ENCODE results near the gene TNF.

Gene TNF

DNA sequence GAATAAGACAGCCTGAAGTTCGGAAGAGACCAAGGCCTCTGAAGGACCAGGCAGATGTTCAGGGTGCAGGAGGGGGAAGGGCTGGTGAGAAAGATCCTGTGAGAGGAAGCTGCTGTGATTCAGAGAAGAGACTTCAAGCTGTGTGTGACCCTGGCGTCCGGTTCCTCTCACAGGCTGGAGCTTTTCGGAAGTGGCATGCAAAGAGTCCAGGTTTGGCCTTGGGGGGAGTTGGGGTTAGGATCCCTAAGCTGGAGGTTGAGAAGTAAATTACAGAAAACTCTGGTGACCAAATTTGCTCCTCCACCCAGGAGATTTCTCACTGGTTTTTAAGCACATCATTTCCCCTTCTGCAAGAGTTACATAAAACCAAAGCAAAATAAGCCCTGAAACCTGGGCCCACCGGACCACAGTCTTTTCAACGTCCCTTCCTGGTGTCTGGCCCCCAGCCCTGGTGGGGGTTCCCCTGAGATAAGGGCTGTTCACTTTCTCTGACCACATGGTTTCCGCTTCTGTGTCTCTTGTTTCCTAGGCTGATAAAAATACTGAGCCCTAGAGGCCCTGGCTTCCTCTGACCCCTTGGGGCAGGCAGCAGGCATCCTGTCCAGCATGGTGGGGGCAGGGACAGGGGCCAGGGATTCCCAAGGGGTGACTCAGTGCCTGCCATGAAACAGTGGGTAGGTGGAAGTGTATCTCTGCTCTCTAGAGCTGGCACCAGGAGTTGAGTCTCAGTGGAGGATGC is 15.2 kb upstream of the TNF start:
- TF ChIP-seq, protein P1, sequence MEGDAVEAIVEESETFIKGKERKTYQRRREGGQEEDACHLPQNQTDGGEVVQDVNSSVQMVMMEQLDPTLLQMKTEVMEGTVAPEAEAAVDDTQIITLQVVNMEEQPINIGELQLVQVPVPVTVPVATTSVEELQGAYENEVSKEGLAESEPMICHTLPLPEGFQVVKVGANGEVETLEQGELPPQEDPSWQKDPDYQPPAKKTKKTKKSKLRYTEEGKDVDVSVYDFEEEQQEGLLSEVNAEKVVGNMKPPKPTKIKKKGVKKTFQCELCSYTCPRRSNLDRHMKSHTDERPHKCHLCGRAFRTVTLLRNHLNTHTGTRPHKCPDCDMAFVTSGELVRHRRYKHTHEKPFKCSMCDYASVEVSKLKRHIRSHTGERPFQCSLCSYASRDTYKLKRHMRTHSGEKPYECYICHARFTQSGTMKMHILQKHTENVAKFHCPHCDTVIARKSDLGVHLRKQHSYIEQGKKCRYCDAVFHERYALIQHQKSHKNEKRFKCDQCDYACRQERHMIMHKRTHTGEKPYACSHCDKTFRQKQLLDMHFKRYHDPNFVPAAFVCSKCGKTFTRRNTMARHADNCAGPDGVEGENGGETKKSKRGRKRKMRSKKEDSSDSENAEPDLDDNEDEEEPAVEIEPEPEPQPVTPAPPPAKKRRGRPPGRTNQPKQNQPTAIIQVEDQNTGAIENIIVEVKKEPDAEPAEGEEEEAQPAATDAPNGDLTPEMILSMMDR (conservative IDR thresholded peaks at IDR 0.05; ENCODE audit: low read depth, low read length) = no peak
- no peak overlapping the region for H3K4me3 ChIP-seq (ENCODE audit: low read length)
- DNase-seq (ENCODE audit: low read depth) = no peak

DNA sequence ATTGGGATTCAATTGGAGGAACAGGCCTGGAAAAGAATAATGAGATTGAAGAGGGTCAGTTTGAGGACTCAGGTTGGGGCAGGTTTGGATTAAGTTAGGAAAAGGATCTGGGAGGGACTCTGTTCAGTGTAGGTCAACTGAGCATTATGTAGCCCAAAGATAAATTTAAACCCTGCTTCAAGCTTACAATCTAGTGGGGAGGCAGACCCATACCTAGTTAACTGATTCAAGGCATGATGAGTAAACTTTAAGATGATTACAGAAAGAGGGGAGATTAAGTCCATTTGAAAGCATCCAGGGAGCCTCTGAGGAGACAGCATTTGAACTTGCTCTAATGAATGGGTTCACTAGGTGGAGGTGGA is 14.7 kb upstream of the TNF start:
- TF ChIP-seq, protein P1 (conservative IDR thresholded peaks at IDR 0.05; ENCODE audit: low read depth, low read length) = no peak

DNA sequence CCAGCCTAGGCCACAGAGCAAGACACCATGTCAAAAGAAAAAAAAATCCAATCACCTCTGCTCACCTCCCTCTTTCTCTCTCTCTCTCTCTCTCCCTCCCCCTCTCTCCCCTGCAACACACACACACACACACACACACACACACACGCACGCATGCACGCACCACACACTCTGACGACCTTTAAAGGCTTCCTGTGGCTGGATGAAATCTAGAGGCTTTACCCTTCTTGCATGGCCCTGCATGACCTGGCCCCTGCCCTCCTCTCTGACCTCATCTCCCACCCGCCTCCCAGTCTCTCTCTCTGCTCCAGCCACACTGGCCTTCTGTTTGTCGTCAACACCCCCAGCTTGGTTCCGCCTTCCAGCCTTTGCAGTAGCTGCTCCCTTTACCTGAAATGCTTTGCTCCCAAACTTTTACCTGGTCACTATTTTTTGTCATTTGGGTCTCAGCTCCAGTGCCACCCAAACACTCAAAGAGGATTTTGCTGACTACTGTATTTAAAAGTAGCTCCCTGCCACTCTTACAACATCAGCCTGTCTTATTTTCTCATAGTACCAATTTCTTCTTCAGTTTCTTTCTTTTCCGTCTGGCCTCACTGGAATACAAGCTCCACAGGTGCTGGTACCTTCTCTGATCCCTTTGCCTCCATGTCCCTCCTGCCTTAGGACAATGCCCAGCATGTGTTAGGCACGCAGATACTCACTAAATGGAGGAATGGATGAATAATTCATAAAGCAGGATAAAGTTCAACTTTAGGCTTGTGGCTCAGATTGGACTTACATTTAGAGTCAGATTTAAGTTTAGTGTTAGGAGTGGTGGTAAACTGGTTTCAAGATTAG is 7.6 kb upstream of the TNF start:
- TF ChIP-seq, protein P1 (conservative IDR thresholded peaks at IDR 0.05; ENCODE audit: low read depth, low read length) = no peak
- DNase-seq (ENCODE audit: low read depth) = no peak
- H3K4me3 ChIP-seq (ENCODE audit: low read length) = no peak overlapping the region

More for the DNA sequence above, 14.7 kb upstream of the TNF start:
- no peak for DNase-seq (ENCODE audit: low read depth)
- H3K4me3 ChIP-seq (ENCODE audit: low read length) = no peak overlapping the region

- H3K4me3 ChIP-seq (ENCODE audit: low read length) = no peak overlapping the region
Measured at GRCh38 chr6:31568537-31568961, 6.8 kb upstream of the TNF start.

DNA sequence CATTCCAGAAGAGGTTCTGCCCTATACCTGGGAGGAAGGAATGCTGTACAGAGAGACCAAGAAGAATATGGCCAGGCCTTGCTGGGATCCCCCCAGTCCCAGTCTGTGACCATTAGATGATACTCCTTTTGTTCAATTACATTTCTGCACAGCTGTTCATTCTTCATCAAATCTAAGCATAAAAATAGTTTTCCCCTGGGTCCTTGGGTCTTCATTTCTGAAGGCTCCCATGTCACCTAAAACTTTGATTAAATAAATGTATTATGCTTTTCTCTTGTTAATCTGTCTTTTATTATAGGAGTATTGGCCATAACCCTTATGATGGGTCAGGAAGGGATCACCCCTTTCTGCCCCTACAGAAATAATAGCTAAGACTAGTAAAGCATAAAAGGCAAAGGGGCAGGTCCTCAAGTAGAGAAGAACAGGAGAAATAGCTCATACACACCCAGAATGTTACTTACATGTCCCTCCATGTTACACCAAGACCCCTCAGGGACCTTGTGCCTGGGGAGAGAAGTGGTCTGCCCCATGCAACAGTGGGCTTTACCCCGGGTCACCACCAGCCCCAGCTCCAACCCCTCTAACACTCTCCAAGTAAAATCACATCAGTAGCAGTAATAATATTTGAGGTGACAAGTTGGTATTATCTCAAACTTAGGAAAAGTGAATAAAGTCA is 5.4 kb upstream of the TNF start:
- H3K4me3 ChIP-seq (ENCODE audit: low read length) = no peak overlapping the region
- no peak for DNase-seq (ENCODE audit: low read depth)
- TF ChIP-seq, protein P1 (conservative IDR thresholded peaks at IDR 0.05; ENCODE audit: low read depth, low read length) = no peak

More at GRCh38 chr6:31568537-31568961, 6.8 kb upstream of the TNF start:
- TF ChIP-seq, protein P1 (conservative IDR thresholded peaks at IDR 0.05; ENCODE audit: low read depth, low read length) = no peak
- no peak for DNase-seq (ENCODE audit: low read depth)

GRCh38 chr6:31572041-31572911 is 3.1 kb upstream of the TNF start, which contains the start of gene LTA:
Gene LTA, plus strand, starts transcription at chr6:31572289. Its CDS starts 454 bp downstream, at chr6:31572743.
- DNase-seq (ENCODE audit: low read depth) = no peak
- H3K4me3 ChIP-seq (ENCODE audit: low read length) = no peak within 1 kb of the TSS
- TF ChIP-seq, protein P1 (conservative IDR thresholded peaks at IDR 0.05; ENCODE audit: low read depth, low read length) = no peak

Measured in retinal pigment epithelial cell (primary cell).